Hippocampal formation (tissue), 2 donors: ENCODE measurements around the gene GABRG3.
"Not testable (repeated sequence)": the region's sequence is repeated elsewhere in the genome, so short reads cannot be mapped to it uniquely, and the experiment has no call there.

Source experiments
- DNase-seq, 2 donors: peaks; one replicate each; lab custom pipeline; 2025; lab: John Stamatoyannopoulos, UW

GABRG3 gene

GRCh38 chr15:26996250-26996649, 25.3 kb downstream of the GABRG3 start:
- no peak for DNase-seq

GRCh38 chr15:27003003-27003402, 32.0 kb downstream of the GABRG3 start:
- not testable (repeated sequence) for DNase-seq

GRCh38 chr15:27004226-27004625, 33.2 kb downstream of the GABRG3 start:
- not testable (repeated sequence) for DNase-seq

- DNase-seq = peak; percentile 20 to 26
Measured at GRCh38 chr15:27017168-27017809, 46.3 kb downstream of the GABRG3 start.

GRCh38 chr15:27019687-27020086, 48.7 kb downstream of the GABRG3 start:
- DNase-seq = no peak

DNA sequence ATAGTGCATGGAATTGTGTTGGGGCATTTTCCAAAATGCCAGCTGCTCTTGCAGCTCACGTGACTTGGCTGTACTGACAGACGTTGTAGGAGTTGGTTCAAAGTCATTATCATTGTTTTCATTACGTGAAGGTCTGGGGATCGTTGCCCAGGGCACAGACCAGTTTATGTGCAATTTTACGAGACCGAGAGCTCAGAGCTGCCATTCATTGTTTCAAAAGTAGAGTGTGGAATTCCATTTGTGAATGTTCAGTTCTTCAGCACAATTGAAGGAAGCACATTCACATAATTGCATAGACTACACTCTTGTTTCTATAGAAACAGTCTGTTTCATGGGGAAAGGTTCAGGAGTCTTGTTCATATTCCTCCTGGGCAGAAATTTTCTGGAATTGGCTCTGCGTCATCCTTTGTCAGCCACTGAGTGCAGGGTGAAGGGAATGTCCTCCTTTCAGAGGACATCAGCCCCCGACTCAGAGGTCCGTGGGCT, 54.5 kb downstream of the GABRG3 start:
- DNase-seq = no peak

- DNase-seq = no peak
Measured at GRCh38 chr15:27027229-27027628, 56.2 kb downstream of the GABRG3 start.

DNA sequence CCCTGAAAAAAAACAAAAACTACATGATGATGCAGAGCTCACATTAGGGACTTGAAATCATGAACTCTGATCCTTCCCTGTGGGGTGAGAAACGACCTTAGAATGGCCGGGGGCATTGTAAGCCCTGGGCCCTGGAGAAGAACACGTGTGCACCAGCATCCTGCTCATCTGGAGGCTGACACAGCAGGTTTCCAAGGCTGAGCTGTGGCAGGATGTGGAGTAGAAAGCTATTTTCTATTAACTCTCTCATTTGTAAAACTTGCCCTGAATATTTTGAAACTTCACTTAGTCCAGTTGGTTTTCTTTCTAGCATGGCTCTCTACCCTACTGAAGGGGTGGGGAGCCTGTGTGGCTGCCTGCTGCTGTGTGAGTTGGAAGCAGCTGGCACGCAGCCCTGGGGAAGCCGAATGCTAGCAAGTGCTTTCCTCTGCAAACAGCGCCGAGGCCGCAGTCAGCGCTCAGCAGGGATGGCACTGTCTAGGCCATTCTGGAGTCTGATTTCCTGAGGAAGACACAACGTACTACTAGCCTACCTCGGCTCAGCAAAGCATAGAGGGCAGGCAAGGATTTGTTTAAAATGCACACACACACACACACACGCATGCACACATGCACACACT, 58.0 kb downstream of the GABRG3 start:
- DNase-seq = peak; percentile 8 to 11

DNA sequence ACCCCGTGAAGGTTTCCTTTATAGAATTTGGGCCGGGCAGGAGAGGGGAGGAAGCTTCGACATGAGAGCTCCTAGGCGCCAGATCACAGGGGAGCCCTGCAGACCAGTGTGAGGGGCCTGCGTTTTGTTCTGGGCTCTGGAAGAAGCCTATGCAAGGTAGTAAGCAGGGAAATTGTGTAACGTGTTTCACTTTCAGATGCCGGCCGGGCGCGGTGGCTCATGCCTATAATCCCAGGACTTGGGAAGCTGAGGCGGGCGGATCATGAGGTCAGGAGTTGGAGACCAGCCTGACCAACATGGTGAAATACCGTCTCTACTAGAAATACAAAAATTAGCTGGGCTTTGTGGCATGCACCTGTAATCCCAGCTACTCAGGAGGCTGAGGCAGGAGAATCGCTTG, 65.2 kb downstream of the GABRG3 start:
- no peak for DNase-seq

GRCh38 chr15:27037501-27037900, 66.5 kb downstream of the GABRG3 start:
- no peak for DNase-seq

DNA sequence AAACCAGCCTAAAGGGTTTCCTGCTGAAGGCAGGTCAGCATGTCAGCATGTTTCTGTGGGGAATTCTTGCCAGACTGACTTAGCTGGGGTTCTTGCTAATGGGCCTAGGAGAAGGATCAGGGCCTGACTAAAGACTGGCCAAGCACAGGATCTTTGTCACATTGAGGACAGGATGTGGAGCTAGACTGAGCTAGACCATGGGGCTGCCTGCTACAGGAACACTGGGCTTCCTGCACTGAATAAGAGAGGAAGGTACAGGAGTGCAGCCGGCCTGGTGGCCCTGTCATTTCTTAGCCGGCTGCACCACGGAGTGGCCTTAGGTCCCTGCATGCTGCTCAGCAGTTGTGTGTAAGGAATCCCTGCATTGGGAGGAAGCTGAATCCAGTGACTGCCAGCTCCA, 68.2 kb downstream of the GABRG3 start:
- no peak for DNase-seq

- DNase-seq = no peak
Measured at GRCh38 chr15:27042230-27042629, 71.2 kb downstream of the GABRG3 start.

- no peak for DNase-seq
Measured at GRCh38 chr15:27042646-27043045, 71.7 kb downstream of the GABRG3 start.

GRCh38 chr15:27043770-27044169, 72.8 kb downstream of the GABRG3 start:
- DNase-seq = no peak

- no peak for DNase-seq
Measured at GRCh38 chr15:27045796-27046195, 74.8 kb downstream of the GABRG3 start.

- DNase-seq = peak in 1 of 2 donors; percentile 27
Measured at GRCh38 chr15:27046880-27047279, 75.9 kb downstream of the GABRG3 start.

DNA sequence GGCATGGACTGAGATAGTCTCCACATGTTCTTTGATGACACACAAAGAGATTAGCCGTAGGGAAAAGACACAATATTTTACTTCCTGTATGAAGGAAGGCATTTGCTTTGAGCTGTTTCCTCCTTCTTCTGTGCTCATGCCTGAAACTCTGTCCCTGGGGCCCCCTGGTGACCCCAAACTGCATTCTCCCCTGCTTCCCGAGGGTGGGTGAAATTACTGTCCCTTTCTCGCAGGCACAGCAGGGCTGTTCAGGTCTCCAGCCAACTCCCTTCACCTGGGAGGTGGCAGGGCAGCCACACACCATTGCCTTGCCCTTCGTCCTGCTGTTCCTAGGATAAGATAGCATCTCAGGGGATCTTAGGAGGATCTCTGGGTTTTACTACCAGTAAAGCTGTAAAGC, 79.2 kb downstream of the GABRG3 start:
- DNase-seq = no peak

DNA sequence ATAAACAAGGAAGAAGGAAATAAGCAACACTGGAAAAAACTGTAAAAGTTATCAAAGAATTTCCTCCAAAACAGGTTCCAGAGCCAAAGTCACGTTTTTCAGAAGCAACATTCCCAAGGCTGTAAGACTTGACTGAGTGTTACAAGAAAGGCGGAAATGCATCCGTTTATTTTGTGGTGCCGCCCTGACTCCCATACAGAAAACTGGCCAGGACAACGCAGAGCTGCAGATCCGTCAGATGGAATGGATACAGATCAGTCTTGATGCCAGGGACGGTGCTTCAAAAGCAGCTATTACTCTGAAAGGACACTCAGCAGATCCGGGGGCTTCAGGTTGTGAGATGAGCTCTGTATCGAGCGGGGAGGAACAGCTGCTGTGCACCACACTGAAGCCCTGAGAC, 83.4 kb downstream of the GABRG3 start:
- no peak for DNase-seq

DNA sequence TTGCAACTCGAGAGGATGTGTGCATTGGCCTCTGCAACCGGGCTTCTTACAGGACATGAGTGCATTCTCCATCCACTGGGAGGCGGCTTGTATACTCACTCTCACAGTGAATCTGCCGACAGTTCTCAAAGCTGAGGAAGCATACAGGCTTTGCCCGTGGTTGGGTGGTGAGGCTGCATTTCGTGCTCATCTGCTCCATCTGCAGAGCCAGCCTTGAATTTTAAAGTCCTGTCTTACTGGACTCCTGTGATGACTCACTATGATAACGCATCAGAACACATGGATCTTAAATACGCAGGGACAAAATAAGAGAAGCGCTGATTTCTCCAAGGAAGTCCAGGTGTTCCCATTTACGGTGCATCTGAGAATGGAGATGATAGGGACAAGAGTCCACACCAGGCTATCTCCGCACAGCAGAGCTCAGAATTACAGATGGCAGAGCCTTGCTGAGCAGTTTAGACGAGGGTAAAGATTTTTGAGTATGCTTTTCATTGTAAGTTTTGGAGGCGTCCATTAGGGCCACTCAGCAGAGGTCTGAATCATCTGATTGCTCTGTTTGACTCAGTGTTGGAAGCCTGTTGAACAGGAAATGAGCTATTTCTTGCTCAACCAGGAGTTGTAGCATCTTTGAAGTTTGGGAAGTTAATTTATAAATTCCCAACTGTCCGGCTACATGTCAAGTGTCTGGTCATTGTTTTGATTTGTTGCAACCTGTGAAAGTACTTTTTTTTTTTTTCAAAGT, 87.1 kb downstream of the GABRG3 start:
- no peak for DNase-seq

DNA sequence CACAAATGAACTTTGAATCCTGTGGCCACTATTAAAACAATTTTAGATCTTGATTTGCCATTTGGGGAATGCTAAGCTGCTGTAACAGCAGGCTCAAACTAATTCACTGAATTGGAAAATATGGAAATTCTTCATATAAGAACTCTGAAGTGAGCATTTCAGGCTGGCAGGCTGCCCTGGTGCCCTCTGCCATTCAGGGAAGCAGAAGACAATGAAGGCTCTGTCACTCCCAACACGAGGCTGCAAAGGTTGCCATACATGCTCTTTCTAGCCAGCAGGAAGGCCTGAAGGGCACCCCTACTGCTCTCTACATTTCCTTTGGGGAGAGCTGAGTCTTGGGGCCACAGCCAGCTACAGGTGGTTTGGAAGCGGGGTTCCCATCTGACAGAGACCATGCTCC, 88.0 kb downstream of the GABRG3 start:
- DNase-seq = no peak

- DNase-seq = peak; percentile 6 to 23
Measured at GRCh38 chr15:27059610-27060202, 88.7 kb downstream of the GABRG3 start.

DNA sequence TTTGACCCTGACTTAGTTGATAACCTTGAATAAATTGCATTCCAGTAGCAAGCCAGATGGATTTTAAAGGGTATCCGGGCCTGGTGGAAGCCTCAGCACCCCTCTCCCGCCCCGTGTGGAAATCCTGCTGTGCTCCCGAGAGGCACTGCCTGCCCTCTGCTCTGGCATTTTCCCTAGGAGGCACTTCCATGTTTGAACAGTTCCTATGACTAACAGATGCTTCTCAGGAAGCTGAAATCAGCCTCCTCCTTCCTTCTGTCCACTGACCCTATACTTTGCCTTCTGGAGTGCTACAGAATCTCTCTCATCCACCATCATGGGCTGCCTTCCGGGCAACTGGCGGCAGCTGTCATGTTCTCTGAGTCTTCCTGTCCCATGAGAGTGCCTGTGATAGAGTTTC, 90.8 kb downstream of the GABRG3 start:
- DNase-seq = no peak

DNA sequence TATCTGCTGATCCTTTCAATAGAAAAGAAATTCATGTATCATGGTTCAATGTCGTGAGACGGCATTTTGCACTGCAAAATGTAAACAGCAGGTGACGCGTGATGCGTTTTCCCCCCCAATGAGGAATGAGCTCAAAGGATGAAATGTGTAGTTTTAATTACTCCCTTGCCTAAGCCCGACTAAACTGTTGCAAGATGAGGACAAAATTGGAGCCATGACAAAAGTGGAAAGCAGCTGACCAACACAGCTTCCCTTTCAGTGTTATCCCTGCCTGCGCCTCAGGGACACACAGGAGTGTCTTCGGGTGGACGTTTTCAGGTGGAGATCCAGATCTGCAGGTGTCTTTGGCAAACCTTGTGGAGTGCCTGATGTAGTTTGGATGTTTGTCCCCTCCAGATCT, 92.0 kb downstream of the GABRG3 start:
- no peak for DNase-seq
